Globus pallidus (tissue), 1 donor: ENCODE data around the gene UST.

ENCODE experiments used
- DNase-seq: peaks from one replicate; pipeline ENCODE4 v3.0.0-alpha.2; 2015; ENCODE audit warnings: low spot score

UST gene

DNA sequence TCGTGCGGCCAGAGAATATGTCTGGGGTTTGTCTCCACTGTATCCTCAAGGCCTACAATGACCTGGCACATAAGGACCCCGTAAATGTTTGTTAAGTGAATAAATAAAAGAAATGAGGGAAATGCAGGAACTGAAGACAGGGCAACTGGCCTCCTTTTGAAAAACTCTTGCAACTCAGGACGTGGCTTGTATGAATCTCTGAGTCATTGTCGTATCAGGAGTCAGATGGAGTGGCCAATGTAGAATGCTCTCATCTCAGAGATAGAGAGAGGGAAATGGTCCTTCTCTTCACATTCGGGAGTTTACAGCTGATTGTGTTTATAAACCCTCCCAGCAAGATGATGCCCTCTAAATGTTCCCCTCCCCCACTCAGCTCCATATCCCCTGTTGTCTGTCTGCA, 57.1 kb downstream of the UST start:
- DNase-seq = no peak

DNA sequence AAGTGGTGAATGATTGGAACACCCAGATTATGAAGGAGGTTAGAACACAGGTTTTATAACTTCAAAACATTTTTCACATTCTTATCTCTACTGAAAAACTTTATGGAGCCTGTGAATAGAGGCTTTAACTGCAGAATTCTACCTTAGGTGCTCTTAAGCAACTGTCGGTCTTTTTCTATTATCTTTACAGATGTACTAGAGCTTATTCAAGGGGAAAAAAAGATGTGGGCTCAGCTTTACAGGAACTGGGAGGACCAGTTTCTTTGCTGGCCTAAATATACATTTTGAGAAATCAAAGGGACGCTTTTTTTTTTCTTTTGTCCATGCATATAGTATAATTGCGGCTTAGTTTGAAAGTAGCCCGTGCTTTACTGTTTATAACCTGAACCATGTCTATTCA, 58.9 kb downstream of the UST start:
- no peak for DNase-seq

DNA sequence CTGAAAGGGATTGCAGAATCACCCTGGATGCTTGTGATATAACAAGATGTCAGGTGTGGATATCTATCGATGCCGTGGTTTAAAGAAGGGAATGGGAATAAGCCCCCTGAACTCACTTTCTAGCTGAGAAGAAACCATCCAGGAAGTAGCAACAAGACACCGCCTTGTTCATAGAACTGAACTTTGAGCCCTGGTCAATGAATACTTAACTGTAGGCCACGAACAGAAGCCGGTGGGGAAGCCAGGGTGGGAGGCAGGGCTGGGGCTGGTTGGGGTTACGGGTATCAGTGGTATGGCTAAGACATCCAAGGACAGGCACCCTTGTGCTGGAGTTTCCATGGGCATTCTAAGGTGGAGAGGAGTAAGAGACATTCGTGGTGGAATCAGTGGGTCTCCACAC, 61.0 kb downstream of the UST start:
- no peak for DNase-seq

DNA sequence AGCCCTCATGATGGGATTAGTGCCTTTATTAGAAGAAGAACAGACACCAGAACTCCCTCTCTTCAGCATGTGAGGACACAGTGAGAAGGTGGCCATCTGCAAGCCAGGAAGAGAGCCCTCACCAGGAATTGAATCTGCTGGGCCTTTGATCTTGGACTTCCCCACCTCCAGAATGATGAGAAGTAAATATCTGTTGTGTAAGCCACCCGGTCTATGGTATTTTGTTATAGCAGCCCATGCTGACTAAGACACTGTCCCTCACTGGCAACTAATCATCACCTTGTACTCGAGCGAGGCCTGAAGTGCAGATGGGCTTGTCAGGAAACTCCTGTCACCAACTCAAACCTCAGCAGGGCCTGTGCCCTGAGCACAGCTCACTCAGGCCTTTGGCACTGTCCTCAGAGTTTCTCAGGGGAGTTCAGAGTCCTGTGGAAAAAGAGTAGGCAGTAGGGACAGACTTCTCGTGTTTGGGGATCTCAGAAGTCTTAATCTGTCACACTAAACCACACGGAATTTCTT, 62.0 kb downstream of the UST start:
- no peak for DNase-seq

DNA sequence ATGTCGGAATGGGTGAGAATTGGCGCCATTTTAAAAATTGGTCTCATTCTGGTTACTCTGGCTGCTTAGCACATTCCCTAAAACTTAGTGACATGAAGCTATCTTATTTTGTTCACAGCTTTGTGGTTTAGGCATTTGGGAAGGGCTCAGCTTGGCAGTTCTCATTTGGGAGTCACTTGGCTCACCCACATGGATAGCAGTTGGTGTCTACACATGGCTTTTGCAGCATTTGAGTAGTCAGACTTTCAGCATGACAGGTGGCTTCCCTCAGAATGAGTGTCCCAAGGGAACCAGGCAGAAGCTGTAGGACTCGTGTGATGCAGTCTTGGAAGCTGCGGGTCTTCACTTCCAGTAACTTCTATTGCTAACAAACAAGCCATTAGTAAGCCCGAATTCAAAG, 64.6 kb downstream of the UST start:
- no peak for DNase-seq

DNA sequence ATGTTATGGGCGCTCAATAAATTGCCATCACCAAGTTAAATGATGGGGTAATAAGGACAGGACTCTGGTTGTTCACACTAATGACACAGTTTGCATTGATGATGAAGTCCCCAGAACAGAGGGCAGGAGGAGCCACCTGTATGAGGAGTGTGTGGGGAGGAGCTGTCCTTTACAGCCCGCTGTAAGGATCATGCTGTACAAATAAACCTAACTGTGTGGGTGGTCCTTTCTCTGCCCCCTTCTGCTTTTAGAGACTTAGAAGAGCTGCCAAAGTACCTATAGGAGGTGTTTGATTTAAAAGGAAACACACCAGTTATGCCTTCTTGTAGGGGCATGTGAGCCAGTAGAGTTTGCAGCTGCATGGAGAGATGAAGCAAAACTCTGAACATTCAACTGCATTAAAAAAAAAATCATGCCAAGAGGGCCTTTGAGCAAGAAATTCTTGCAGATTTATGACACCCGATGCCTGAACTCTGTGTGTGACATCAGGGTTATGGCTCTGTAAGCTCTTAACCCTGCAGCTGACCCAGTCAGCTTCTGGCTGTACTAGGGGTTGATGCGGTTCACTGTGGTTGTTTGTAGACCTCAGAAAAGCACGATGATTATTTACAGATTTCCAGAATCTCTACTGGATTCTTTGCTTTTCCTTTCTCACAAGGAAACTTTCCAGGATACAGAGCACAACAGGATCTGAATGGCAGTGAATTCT, 67.4 kb downstream of the UST start:
- no peak for DNase-seq

DNA sequence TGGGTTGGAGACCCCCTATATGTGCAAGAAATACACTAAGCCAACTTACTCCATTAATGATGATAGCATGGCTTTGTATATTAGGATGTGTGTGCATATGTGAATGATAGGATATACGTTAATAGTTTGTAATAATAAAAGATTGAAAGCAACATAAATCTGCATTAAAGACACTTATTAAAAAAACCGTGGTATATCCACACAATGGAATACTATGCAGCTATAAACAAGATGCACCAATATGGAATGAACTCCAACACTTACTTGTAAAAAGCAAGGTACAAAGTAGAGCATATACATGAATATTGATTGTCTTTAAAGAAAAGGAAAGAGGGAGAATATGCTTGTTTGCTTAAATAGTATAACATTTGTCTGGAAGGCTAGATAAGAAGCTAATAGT, 68.0 kb downstream of the UST start:
- DNase-seq = no peak

DNA sequence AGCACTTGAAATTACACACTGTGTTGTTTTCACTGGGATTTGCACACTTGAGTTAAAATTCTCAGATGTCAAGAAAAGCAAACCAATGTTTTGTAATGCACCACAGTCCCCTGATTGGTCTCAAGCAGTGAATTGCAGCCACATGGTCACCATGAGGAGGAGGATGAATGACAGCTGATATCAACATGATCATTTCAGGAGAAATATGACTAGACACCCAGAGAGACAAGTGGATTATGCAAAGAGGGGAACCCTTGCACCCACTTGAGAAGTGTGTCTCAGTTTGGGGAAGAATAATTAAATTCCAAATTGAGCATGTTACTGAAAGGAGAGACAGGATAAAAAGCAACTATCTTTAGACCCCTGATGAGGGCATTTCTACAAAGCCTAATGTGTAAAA, 69.3 kb downstream of the UST start:
- DNase-seq = no peak

DNA sequence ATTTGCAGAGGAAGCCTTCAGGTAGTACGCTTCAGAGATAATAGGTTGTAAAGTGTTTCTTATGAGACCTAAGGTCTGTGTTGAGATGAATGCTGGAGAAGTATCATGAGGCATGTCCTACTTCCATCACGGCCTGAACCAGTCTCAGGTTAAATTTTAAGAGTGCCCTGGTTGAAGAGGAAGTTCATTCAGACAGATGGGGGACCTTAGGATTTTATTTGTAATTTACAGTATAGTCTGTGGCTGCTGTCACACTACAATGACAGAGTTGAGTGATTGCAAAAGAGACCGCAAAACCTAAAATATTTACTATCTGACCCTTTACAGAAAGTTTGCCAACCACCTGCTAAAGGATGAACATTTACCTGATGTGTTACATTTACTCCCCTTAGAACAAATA, 70.9 kb downstream of the UST start:
- no peak for DNase-seq

DNA sequence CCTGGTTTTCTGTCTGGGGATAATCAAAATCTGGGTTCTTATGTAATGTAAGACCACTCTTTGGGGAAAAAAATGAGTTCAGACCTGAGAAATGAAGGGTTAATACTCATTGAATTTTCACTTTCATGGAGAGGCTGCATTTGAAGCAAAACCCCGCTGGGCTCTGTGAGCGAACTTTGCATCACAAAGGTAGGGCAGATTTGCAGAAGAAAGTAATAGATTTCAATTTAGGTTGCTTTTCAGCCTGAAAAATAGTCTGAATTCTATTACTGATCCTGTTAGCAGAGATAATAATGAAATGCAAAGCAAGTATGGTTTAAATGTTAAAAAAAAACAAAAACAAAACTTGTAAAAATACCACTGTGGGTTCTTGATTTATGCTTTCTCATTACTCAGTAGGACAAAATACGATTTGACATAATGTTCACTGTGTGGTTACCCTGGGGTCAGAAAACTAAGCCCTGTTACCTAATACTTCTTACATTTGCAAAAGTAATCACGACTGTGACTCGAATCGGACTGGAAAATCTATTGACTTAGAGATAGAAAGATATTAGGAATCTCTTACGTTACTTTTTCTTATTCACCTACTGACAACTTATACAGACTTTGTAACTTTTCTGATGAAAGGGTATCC, 72.2 kb downstream of the UST start:
- DNase-seq = no peak

DNA sequence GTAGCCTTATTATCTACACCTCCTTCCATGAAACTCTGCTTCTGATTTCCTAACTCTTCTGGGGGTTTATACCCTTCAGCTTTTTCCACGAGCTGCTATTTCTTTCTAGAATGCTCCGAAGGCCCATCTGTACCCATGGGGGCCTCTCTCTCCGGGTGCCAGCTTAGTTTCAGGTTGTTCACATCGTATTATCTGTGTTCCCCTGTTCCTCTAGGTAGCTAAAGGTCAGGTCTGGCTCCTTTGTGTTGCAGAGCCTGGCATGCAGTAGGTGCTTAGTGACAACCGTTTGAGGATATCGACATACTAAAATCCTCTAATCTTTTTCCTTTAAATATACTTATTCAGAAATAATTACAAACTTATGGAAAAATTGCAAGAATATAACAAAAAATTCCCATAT, 73.0 kb downstream of the UST start:
- no peak for DNase-seq

DNA sequence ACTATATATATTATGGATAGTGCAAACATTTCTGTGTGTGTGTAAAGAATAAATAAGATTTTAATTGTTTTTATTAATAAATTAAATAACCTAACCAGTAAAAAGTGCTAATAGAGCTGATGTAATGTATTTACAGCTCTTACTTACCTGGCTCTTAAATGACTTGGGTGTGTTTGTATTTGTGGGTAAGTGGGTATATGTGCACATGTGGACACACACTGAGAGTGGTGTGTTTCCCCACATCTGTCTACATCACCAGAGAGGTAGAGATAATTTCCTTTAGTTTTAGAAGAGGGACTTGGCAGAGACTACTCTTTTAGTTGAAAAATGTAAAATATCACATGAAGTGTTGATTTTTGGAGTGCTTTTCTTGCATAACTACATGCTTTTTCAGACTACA, 76.0 kb downstream of the UST start:
- no peak for DNase-seq

DNA sequence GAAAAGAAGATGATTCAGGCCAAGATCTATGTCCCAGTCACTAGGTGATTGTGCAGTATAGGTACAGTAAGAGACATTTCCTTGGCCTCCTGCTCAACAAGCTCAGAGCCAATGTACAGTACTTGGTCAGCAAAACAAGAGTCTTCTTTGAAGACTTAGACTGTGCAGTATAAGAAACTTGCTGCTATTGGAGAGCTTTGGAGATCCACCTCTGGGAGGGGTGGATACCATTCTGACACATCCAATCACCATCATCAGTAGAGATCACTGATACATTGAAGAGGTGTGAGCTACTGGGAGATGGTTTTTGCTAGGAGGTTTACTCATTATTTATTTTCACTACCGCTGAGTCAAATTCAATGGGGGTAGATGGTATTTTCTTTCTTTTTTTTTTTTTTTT, 77.5 kb downstream of the UST start:
- no peak for DNase-seq

DNA sequence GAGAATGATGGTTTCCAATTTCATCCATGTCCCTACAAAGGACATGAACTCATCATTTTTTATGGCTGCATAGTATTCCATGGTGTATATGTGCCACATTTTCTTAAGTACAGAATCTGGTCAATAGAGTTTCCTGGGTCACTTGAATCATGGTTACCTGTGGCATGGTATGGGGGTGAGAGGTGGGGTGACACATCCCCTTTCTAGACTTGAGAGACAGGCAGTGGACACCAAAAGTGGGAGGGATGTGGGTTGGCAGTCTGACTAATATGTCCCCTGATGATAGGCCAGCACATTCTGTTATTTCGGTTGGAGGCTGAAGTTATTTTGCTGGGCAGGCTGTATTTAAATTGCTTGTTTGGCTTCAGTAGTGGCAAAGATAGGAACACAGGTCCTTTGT, 78.1 kb downstream of the UST start:
- no peak for DNase-seq

DNA sequence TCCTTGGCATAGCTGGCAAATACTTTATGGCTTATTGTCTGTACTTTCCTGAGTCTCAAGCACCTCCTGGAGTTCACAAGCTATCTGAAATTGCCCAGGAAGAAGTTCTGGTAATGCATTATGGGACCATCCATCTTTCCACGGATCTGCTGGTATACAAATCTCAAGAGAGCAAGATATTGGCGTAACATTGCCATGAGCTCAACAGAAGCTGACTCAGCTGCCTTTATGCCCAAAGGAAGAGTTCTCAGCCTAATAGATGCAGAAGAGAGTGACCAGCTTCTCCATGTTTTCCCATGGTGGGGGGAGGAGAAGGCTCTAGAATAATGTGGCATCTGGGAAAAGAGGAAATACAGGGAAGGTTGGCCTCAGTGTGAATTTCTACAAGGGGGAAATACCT, 78.7 kb downstream of the UST start:
- no peak for DNase-seq

DNA sequence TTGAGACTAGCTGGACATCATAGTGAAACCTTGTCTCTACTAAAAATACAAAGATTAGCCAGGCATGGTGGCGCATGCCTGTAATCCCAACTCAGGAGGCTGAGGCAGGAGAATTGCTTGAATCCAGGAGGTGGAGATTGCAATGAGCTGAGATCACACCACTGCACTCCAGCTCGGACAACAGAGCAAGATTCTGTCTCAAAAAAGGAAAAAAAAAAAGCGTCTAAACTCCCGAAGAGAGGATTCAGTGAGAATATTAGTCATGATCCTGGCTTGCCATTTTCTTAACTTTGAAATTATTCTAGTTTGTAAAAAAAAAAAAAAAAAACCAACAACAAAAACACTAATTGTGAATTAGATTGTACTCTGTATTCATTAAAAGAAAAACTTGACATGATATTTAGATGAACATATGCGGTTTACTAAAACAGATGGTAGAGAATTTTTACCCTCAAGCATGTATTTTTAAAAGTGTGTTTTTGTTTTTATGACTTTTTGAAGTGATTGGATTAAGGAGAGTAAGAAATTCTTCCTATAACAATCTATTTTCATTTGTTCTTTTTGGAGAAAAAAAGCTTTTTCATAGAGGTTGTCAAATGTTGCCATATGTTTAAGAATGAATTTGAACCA, 80.7 kb downstream of the UST start:
- DNase-seq = no peak

DNA sequence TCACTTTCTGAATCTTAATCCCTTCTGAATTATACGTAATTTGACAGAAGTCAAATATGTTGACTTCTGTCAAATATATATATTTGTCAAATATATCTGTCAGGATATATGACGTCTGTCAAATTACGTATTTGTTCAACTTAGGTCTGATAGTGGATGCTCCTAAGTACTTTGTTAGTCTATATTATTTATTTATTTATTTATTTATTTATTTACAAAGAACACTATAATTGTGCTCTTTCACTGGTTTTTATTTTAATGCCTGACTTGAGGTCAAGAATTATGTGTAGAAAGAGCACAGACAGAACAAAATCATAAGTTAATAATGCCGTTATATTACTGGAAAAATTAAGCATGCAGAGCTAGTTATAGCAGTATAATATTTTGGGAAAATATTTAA, 81.2 kb downstream of the UST start:
- DNase-seq = no peak

DNA sequence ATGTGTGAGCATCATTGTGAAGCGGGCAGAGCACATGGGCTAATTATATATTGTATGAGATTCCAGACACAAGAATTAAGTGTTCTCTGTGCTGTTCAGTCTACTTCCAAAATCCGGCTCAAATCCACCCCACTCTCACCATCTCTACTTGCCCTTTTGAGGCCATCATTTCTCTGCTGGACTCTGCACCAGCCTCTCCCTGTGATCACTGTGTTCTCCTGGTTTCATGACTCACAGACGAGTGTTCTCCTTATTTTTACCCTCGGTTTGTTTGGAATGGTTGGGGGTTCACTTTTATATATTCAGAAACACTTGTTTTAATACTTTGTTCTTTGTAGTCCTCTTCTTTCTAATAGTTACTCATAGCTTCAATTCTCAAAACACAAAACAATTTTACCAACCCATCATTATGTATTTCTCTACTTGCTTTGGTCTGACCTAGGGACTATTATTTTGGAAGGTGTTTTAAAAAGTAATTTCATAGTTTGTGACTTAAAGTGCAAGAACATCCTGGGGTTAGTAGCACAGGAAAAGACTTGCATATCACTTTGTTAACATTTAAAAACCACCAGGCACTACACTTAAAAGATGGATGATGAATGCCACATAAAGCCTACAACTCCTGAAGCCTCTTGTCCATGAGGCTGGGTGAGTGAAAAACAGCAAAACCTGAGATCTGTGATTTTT, 82.7 kb downstream of the UST start:
- DNase-seq = no peak

DNA sequence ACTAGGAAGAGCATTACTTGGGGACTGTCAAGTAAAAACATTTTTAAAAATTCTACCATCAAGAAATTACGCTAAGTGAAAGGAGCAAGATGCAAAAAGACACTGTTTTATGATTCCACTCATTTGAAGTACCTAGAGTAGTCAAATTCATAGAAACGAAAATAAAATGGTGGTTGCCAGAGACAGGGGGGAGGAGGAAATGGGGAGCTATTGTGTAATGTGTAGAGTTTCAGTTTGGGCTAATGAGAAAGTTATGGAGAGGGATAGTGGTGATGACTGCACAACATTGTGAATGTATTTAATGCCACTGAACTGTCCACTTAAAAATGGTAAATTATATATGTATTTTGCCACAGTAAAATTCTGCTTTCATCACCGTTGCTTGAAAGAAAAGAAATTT, 83.8 kb downstream of the UST start:
- DNase-seq = no peak

DNA sequence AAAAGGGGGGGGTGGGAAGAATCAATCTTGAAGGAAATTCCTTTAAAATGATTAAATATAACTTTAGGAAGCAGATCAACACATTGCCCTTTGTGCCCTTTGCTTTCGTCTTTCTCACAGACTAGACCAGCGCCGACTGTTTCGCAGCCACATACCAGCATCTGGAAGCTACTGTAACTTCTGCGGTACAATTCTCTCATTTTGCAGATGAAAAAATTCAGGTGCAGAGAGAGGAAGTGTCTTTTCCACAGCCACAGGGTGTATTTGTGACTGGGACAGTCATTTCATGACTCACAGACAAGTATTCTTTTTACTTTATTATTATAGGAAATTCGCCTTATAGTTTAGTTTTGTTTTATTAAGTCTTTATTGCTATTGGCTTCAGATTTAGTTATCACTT, 84.2 kb downstream of the UST start:
- DNase-seq = no peak

DNA sequence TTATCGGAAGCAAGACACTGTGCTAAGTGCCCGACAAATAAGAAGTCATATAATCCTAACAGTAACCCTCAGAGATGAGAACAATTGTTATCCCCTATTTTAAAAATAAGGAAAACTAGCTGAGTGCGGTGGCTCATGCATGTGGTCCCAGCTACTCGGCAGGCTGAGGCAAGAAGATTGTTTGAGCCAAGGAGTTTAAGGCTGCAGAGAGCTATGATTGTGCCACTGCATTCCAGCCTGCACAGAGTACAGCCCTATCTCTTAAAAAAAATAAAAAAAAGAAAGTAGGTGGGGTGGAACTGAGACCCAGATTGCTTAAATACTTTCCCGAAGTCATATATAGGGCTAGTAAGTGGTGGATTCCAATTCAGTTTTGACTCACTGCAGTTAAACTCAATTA, 84.7 kb downstream of the UST start:
- no peak for DNase-seq

DNA sequence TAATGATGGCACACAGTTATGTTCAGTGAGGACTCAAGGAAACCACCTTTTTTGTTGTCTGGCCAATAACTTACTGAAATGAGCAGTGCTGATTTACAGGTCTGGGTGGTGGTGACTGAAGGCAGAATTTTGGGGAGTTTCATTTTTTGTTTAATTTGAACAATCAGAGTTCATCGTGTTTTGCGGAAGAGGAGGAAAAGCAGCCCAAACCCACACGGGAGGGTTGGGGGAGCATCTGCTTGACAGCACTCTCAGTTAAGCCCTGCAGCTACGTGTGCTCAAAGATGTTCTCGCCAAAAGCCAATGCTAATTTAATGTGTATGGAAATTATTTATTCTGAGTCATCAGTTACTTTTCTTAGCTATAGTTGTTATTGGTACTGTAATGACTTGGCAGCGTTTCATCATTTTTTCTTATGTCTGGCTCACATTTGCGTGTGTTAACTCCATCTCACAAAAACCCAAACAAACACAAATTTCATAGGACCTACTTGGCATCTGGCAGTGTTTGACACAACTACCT, 89.2 kb downstream of the UST start:
- DNase-seq = no peak

DNA sequence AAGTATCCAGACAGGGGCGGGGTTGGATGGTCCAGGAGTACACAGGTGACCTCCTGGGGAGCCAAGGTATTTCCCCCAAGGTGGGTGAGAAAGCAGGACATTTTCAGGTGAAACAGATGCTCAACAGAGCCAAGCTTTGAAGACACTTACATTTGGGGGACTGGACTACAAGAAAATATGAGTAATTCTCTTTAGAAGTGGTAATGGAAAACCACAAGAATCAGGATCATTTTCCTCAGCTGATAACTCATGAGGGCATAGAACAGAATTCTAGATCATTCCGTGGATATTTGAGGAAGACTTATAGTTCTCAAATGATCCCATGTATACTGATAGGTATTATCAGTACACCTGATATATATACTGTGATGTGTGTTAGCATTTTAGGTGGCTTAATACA, 89.9 kb downstream of the UST start:
- no peak for DNase-seq
